SU-DHL-6 (cell line): ENCODE results near the gene METAP1.
"Not testable (repeated sequence)": the region's sequence is repeated elsewhere in the genome, so short reads cannot be mapped to it uniquely, and the experiment has no call there.

Source experiments
- CTCF ChIP-seq: fragments of 200-600 bp; sonication (generic); IDR thresholded peaks from one replicate; pipeline ENCODE4 v1.5.1; 2017; ENCODE audit warnings: antibody characterized with exemption, mild to moderate bottlenecking, low read length, moderate library complexity; ENCODE audit not compliant: insufficient read depth, poor library complexity, severe bottlenecking
- EZH2phosphoT487 ChIP-seq: fragments of 200-600 bp; sonication (generic), shearing (Covaris generic); conservative IDR thresholded peaks from 2 replicates; pipeline ENCODE4 v1.6.1; 2018; ENCODE audit warnings: mild to moderate bottlenecking, antibody characterized with exemption, low read length, moderate library complexity, mixed read lengths

- not testable (repeated sequence) for TF ChIP-seq CTCF, EZH2phosphoT487
Measured at GRCh38 chr4:99091841-99092240, 96.3 kb downstream of the METAP1 start.
